Endothelial cell of umbilical vein (primary cell): ENCODE results near the gene TRERF1. TPM values are rescaled to one million over a fixed set of nuclear protein-coding genes. Genes with fewer than 3 reads are reported as not detected.

Experiments
- BruUV-seq: library from RNA; stranded (reverse); fragments of 400-500 nt; replicated peaks from 2 replicates; lab custom pipeline; 2021; lab: Mats Ljungman, UMichigan
- CTCF ChIA-PET: fragments of 300-600, 350-600 bp; sonication (Branson Sonifier 250); formaldehyde crosslinking; loops from one replicate; lab custom pipeline; 2021; ENCODE audit warnings: antibody characterized with exemption, inconsistent platforms; lab: Charles Lee
- POLR2A ChIA-PET: fragments of 300-600, 350-600 bp; sonication (Branson Sonifier 250); formaldehyde crosslinking; loops from one replicate; lab custom pipeline; 2021; ENCODE audit warnings: antibody characterized with exemption, inconsistent platforms; lab: Charles Lee
- DNase-seq: peaks from one replicate; pipeline ENCODE4 v3.0.0-alpha.2; 2011; ENCODE audit warnings: low read depth, low spot score
- FAIRE-seq: peaks from 2 replicates; lab custom pipeline; 2011; peaks lifted over from hg19 to GRCh38; lab: Jason Lieb, UNC
- H2AFZ ChIP-seq: 2 replicates; pipeline ENCODE4 v1.6.0; 2012; ENCODE audit warnings: low read depth, low read length, control low read depth, inconsistent platforms
- H3K27ac ChIP-seq: 2 replicates; pipeline ENCODE4 v1.5.1; 2011; ENCODE audit warnings: low read depth, mild to moderate bottlenecking, control low read depth, low read length, moderate library complexity; ENCODE audit not compliant: insufficient read depth
- H3K27me3 ChIP-seq, 2 experiments: 2 replicates each; pipeline versions ENCODE4 v1.6.0 to v1.6.1; 2011; ENCODE audit warnings: low read length in 2 of 2, mixed read lengths in 1 of 2; ENCODE audit not compliant: control insufficient read depth in 2 of 2, insufficient read depth in 2 of 2
- H3K36me3 ChIP-seq, 2 experiments: 2 replicates in 1 of 2; 3 replicates in 1 of 2; pipeline ENCODE4 v1.5.1; 2011; ENCODE audit warnings: low read length in 2 of 2, mild to moderate bottlenecking in 1 of 2, moderate library complexity in 1 of 2; ENCODE audit not compliant: control insufficient read depth in 2 of 2, insufficient read depth in 2 of 2; ENCODE audit errors: extremely low read depth in 1 of 2
- H3K4me1 ChIP-seq: 3 replicates; pipeline ENCODE4 v1.5.1; 2011; ENCODE audit warnings: mild to moderate bottlenecking, low read length; ENCODE audit not compliant: control insufficient read depth, insufficient read depth; ENCODE audit errors: extremely low read depth
- H3K4me2 ChIP-seq: 2 replicates; pipeline ENCODE4 v1.6.1; 2011; ENCODE audit warnings: low read length, control low read depth, mixed read lengths; ENCODE audit not compliant: insufficient read depth
- H3K4me3 ChIP-seq, 3 experiments: fragments of 200-600 bp in 1 of 3; sonication (generic), shearing (Covaris generic) in 1 of 3; replicated peaks in 1 of 3; 2 replicates each; pipeline ENCODE4 v1.5.1; 2011 to 2016; ENCODE audit warnings: control low read depth in 3 of 3, low read length in 3 of 3, mild to moderate bottlenecking in 2 of 3, inconsistent platforms in 1 of 3, low read depth in 1 of 3, moderate library complexity in 1 of 3; ENCODE audit not compliant: insufficient read depth in 1 of 3
- H3K79me2 ChIP-seq: 2 replicates; pipeline ENCODE4 v1.6.0; 2012; ENCODE audit warnings: low read length, inconsistent platforms; ENCODE audit not compliant: control insufficient read depth, insufficient read depth
- H3K9ac ChIP-seq: replicated peaks from 2 replicates; pipeline ENCODE3; 2011; ENCODE audit warnings: low read length, control low read depth; ENCODE audit not compliant: insufficient read depth; ENCODE audit errors: extremely low read depth
- H3K9me1 ChIP-seq: replicated peaks from 3 replicates; pipeline ENCODE4 v1.6.0; 2011; ENCODE audit warnings: mild to moderate bottlenecking, low read length; ENCODE audit not compliant: control insufficient read depth, insufficient read depth; ENCODE audit errors: extremely low read depth
- H3K9me3 ChIP-seq: replicated peaks from 2 replicates; pipeline ENCODE4 v1.5.1; 2012; ENCODE audit warnings: low read length, inconsistent platforms; ENCODE audit not compliant: control insufficient read depth, insufficient read depth
- H4K20me1 ChIP-seq: replicated peaks from 2 replicates; pipeline ENCODE3; 2011; ENCODE audit warnings: mild to moderate bottlenecking, low read length; ENCODE audit not compliant: control insufficient read depth, insufficient read depth; ENCODE audit errors: extremely low read depth
- CTCF ChIP-seq, 2 donors: IDR thresholded peaks; 1 replicate in 1 of 2; 2 replicates in 1 of 2; pipeline ENCODE4 v1.5.1; 2011; ENCODE audit warnings: low read length in 2 of 2, mild to moderate bottlenecking in 2 of 2, moderate library complexity in 2 of 2, control low read depth in 1 of 2, inconsistent platforms in 1 of 2, low read depth in 1 of 2; ENCODE audit not compliant: insufficient read depth in 1 of 2; ENCODE audit errors: extremely low read depth in 1 of 2
- FOS ChIP-seq: IDR thresholded peaks from 2 replicates; pipeline ENCODE4 v1.6.1; 2011; ENCODE audit warnings: mild to moderate bottlenecking, low read length, moderate library complexity, borderline replicate concordance; ENCODE audit not compliant: insufficient read depth
- GATA2 ChIP-seq: IDR thresholded peaks from 2 replicates; pipeline ENCODE4 v1.7.0; 2011; ENCODE audit warnings: low read depth, mild to moderate bottlenecking, moderate library complexity, mixed read lengths, low read length; ENCODE audit not compliant: insufficient read length, insufficient read depth
- JUN ChIP-seq: IDR thresholded peaks from 2 replicates; pipeline ENCODE4 v1.6.1; 2011; ENCODE audit warnings: borderline replicate concordance, low read depth; ENCODE audit not compliant: insufficient read length, insufficient read depth
- POLR2A ChIP-seq: IDR thresholded peaks from 2 replicates; pipeline ENCODE4 v1.6.1; 2012; ENCODE audit warnings: low read depth, mild to moderate bottlenecking, control low read depth, low read length
- POLR2AphosphoS5 ChIP-seq: IDR thresholded peaks from 2 replicates; pipeline ENCODE4 v1.6.1; 2012; ENCODE audit warnings: low read depth, mild to moderate bottlenecking, control low read depth, low read length, moderate library complexity; ENCODE audit not compliant: insufficient read depth
- dilution Hi-C: fragments of 300-500 bp; cut with MboI; formaldehyde crosslinking; loops from one replicate; pipeline ENCODE4 v1.15.0; 2019; ENCODE audit warnings: low sequenced_read_pairs; ENCODE audit not compliant: extremely low pct_ligation_motif_present
- intact Hi-C: fragments of 100-400 bp; cut with micrococcal nuclease; formaldehyde crosslinking; loops from one replicate; pipeline ENCODE4 v1.10.0; 2022
- polyA plus RNA-seq, 4 experiments: library from polyadenylated mRNA; depleted of rRNA in 3 of 4; stranded (reverse) in 3 of 4; unstranded in 1 of 4; fragments of >200 nt; gene quantifications; 2 replicates each; pipeline versions ENCODE4 v1.2.1 to v1.2.3, GENCODE V29; 2011 to 2012; ENCODE audit warnings: missing spikeins in 1 of 4
- total RNA-seq: library from RNA; stranded (reverse); gene quantifications from 2 replicates; pipeline ENCODE4 v1.2.3, GENCODE V29; 2021

Gene TRERF1
- total and polyA plus RNA-seq, 2 donors (not counting 3 experiments of a cell fraction or from before 2014, with no cell fraction given), result 0.73 to 5.5 TPM

- dilution Hi-C loops (no loop called here), intact Hi-C loops (loop anchor here (5.0 kb wide), 3 partner anchors 78 to 192 kb away; no protein-coding TSS in a partner anchor)
- CTCF ChIA-PET, result interaction anchor here (1.1 kb wide), 1 partner anchor 12 kb away, joined by 3 read pairs; no protein-coding TSS in a partner anchor
- peaks cover 9% of the 10 kb centered on the region for H3K4me1 ChIP-seq
- POLR2A ChIA-PET, result no interaction called here
- FAIRE-seq (no peak), DNase-seq (no peak)
- no peaks in the 10 kb centered on the region for H3K79me2 ChIP-seq
- H3K9ac ChIP-seq, result no peak overlapping the region
- H3K4me3 ChIP-seq, result no peak overlapping the region
- H3K4me2 ChIP-seq, result no peak overlapping the region
- H4K20me1 ChIP-seq, result no peaks in the 10 kb centered on the region
- H3K9me3 ChIP-seq, result no peaks in the 10 kb centered on the region
- H3K9me1 ChIP-seq, result no peaks in the 10 kb centered on the region
- TF ChIP-seq FOS (no peak), CTCF (IDR thresholded peaks at IDR 0.05; ENCODE audit: extremely low read depth in 1 of 2, insufficient read depth in 1 of 2, low read depth in 1 of 2, low read length in 2 of 2) (no peak)
- no peak overlapping the region for H3K27ac ChIP-seq
- H3K36me3 ChIP-seq, result no peaks in the 10 kb centered on the region
- peaks cover 14 to 30% of the 10 kb centered on the region in 2 experiments for H3K27me3 ChIP-seq
- no peak overlapping the region for H2AFZ ChIP-seq
- no TSS peak for BruUV-seq
Observed at GRCh38 chr6:42454428-42454791, 2.7 kb upstream of the TRERF1 start.

GRCh38 chr6:42453654-42454427, 2.1 kb upstream of the TRERF1 start:
- FAIRE-seq, result peak; percentile 46
- no peaks in the 10 kb centered on the region for H4K20me1 ChIP-seq
- no peaks in the 10 kb centered on the region for H3K79me2 ChIP-seq
- no peak overlapping the region for H3K9ac ChIP-seq
- no peaks in the 10 kb centered on the region for H3K9me3 ChIP-seq
- no peaks in the 10 kb centered on the region for H3K9me1 ChIP-seq
- H3K36me3 ChIP-seq, result no peaks in the 10 kb centered on the region
- H3K4me2 ChIP-seq, result peak overlapping the region; percentile 80
- ChIA-PET CTCF (interaction anchor here (1.1 to 2.4 kb wide), 2 partner anchors 12 to 94 kb away, joined by 3 to 18 read pairs; no protein-coding TSS in a partner anchor), POLR2A (no interaction called here)
- H3K4me1 ChIP-seq, result peaks cover 9% of the 10 kb centered on the region
- H3K27me3 ChIP-seq, result peaks cover 13 to 33% of the 10 kb centered on the region in 2 experiments
- intact Hi-C loops (loop anchor here (2.0 to 5.0 kb wide), 4 partner anchors 78 to 237 kb away; partner anchors contain the start of gene MRPS10), dilution Hi-C loops (no loop called here)
- H2AFZ ChIP-seq, result peak overlapping the region; percentile 5
- no peak for TF ChIP-seq POLR2AphosphoS5
- TF ChIP-seq POLR2A, result no peak
- TF ChIP-seq GATA2, result no peak
- no peak for TF ChIP-seq JUN
- peak overlapping the region; percentile 49 to 73 (median 51) for H3K4me3 ChIP-seq
- BruUV-seq, result no TSS peak
- DNase-seq, result peak; percentile 36
- no peak overlapping the region for H3K27ac ChIP-seq
